ENCODE measurements around the gene ARL2.

DNA sequence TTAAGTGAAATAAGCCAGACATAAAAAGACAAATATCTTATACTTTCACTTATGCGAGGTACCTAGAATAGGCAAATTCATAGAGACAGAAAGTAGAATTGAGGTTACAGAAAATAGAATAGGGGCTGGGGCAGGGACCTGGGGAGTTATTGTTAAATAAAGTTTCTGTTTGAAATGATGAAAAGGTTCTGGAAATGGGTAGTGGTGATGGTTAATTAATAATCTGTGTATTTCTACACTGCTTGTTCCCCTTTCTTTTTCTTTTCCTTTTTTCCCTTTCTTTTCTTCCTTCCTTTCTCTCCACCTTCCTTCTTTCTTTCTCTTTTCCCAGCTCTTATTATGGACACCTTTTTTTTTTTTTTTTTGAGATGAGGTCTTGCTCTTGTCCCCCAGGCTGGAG lies 41.6 kb downstream of the ARL2 start:
- TF ChIP-seq, protein P1, sequence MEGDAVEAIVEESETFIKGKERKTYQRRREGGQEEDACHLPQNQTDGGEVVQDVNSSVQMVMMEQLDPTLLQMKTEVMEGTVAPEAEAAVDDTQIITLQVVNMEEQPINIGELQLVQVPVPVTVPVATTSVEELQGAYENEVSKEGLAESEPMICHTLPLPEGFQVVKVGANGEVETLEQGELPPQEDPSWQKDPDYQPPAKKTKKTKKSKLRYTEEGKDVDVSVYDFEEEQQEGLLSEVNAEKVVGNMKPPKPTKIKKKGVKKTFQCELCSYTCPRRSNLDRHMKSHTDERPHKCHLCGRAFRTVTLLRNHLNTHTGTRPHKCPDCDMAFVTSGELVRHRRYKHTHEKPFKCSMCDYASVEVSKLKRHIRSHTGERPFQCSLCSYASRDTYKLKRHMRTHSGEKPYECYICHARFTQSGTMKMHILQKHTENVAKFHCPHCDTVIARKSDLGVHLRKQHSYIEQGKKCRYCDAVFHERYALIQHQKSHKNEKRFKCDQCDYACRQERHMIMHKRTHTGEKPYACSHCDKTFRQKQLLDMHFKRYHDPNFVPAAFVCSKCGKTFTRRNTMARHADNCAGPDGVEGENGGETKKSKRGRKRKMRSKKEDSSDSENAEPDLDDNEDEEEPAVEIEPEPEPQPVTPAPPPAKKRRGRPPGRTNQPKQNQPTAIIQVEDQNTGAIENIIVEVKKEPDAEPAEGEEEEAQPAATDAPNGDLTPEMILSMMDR (IDR thresholded peaks at IDR 0.05): no peak
- no peak for TF ChIP-seq POLR2A (IDR thresholded peaks at IDR 0.05)
